HepG2 (cell line): ENCODE data around the gene RNF13. TPM values are rescaled to one million over a fixed set of nuclear protein-coding genes. Genes with fewer than 3 reads are reported as not detected.

Source experiments
- ATAC-seq: fragments of 200-7000 bp; cut with Tn5 transposase; 3 replicates; pipeline ENCODE4 v1.9.1; 2020; ENCODE audit warnings: mild to moderate bottlenecking, moderate library complexity
- BruUV-seq: library from RNA; stranded (reverse); fragments of 400-500 nt; replicated peaks from 2 replicates; lab custom pipeline; 2021; lab: Mats Ljungman, UMichigan
- CTCF ChIA-PET: fragments of 300-600 bp; formaldehyde crosslinking; extraction: SDS; loops from one replicate; lab custom pipeline; 2021; ENCODE audit warnings: low total read pairs, inconsistent platforms, low intra/inter-chr PET ratio; lab: Yijun Ruan, JAX
- POLR2A ChIA-PET: fragments of 350-600 bp; sonication (Branson Sonifier 250); formaldehyde crosslinking; loops from one replicate; lab custom pipeline; 2020; ENCODE audit warnings: antibody characterized with exemption, inconsistent platforms; lab: Yijun Ruan, JAX
- DNase-seq: peaks from one replicate; pipeline ENCODE4 v3.0.0-alpha.2; 2015; ENCODE audit warnings: low spot score
- FAIRE-seq: peaks from 3 replicates; lab custom pipeline; 2011; peaks lifted over from hg19 to GRCh38; lab: Jason Lieb, UNC
- H2AFZ ChIP-seq: one replicate; pipeline ENCODE4 v1.6.1; 2011; ENCODE audit warnings: low read length, inconsistent platforms
- H3K27ac ChIP-seq: fragments of 300-600 bp; 3 replicates; pipeline ENCODE4 v1.8.0; 2011; ENCODE audit warnings: mixed run types, mild to moderate bottlenecking, mixed read lengths, low read length, inconsistent platforms; ENCODE audit not compliant: insufficient read depth; ENCODE audit errors: extremely low read length
- H3K27me3 ChIP-seq, 2 experiments: fragments of 200-600 bp in 1 of 2; 2 replicates in 1 of 2; 3 replicates in 1 of 2; pipeline versions ENCODE4 v1.6.0 to v1.8.0; 2011; ENCODE audit warnings: low read length in 2 of 2, mild to moderate bottlenecking in 2 of 2, moderate library complexity in 2 of 2, inconsistent platforms in 1 of 2; ENCODE audit not compliant: insufficient read depth in 2 of 2, control insufficient read depth in 1 of 2
- H3K36me3 ChIP-seq, 2 experiments: fragments of 200-600 bp in 1 of 2; replicated peaks in 1 of 2; 2 replicates in 1 of 2; 3 replicates in 1 of 2; pipeline versions ENCODE4 v1.5.1 to v1.8.0; 2011; ENCODE audit warnings: low read length in 2 of 2, inconsistent platforms in 1 of 2; ENCODE audit not compliant: insufficient read depth in 2 of 2, control insufficient read depth in 1 of 2
- H3K4me1 ChIP-seq: 2 replicates; pipeline ENCODE4 v1.5.1; 2012; ENCODE audit warnings: low read length, inconsistent platforms; ENCODE audit not compliant: insufficient read depth
- H3K4me2 ChIP-seq: 2 replicates; pipeline ENCODE4 v1.6.0; 2011; ENCODE audit warnings: low read depth, low read length, inconsistent platforms
- H3K4me3 ChIP-seq, 3 experiments: fragments of 200-600 bp in 1 of 3; sonication (generic), shearing (Covaris generic) in 1 of 3; replicated peaks in 1 of 3; 2 replicates each; pipeline ENCODE4 v1.5.1; 2011 to 2016; ENCODE audit warnings: low read length in 3 of 3, inconsistent platforms in 2 of 3, low read depth in 2 of 3, mild to moderate bottlenecking in 2 of 3, control low read depth in 1 of 3, mixed read lengths in 1 of 3; ENCODE audit not compliant: insufficient read depth in 1 of 3
- H3K79me2 ChIP-seq: one replicate; pipeline ENCODE4 v1.6.1; 2011; ENCODE audit warnings: low read length, inconsistent platforms; ENCODE audit not compliant: insufficient read depth
- H3K9ac ChIP-seq: 2 replicates; pipeline ENCODE4 v1.6.0; 2011; ENCODE audit warnings: mild to moderate bottlenecking, low read depth, low read length, inconsistent platforms; ENCODE audit not compliant: insufficient read depth
- H3K9me3 ChIP-seq: 2 replicates; pipeline ENCODE4 v1.5.1; 2012; ENCODE audit warnings: mild to moderate bottlenecking, low read length
- H4K20me1 ChIP-seq: 2 replicates; pipeline ENCODE4 v1.6.0; 2011; ENCODE audit warnings: inconsistent platforms, mild to moderate bottlenecking, low read length, moderate library complexity; ENCODE audit not compliant: insufficient read depth
- AGO1 ChIP-seq: fragments of 200-400 bp; formaldehyde crosslinking; IDR thresholded peaks from 2 replicates; pipeline ENCODE4 v1.6.1; 2017; ENCODE audit warnings: mild to moderate bottlenecking, low read depth, low read length, moderate library complexity; ENCODE audit not compliant: poor library complexity, severe bottlenecking
- ARNTL ChIP-seq: sonication (generic); formaldehyde crosslinking; IDR thresholded peaks from 2 replicates; pipeline ENCODE4 v1.4.0; 2020; ENCODE audit warnings: mild to moderate bottlenecking, missing genetic modification reagents
- FOXA3 ChIP-seq: IDR thresholded peaks from 2 replicates; pipeline ENCODE4 v1.6.1; 2016; ENCODE audit warnings: missing genetic modification reagents, missing compliant biosample characterization
- HIVEP1 ChIP-seq: sonication (generic); formaldehyde crosslinking; IDR thresholded peaks from 2 replicates; pipeline ENCODE4 v1.4.0; 2020; ENCODE audit warnings: mild to moderate bottlenecking, missing genetic modification reagents
- JUNB ChIP-seq: sonication (generic); formaldehyde crosslinking; IDR thresholded peaks from 2 replicates; pipeline ENCODE4 v1.8.0; 2022; ENCODE audit warnings: missing genetic modification reagents, mild to moderate bottlenecking, borderline replicate concordance
- MBD4 ChIP-seq: IDR thresholded peaks from 2 replicates; pipeline ENCODE4 v1.6.1; 2012; ENCODE audit warnings: low read length, inconsistent platforms, borderline replicate concordance
- MED8 ChIP-seq: sonication (generic); formaldehyde crosslinking; IDR thresholded peaks from 2 replicates; pipeline ENCODE4 v1.8.1; 2023; ENCODE audit warnings: mild to moderate bottlenecking, missing genetic modification reagents; ENCODE audit not compliant: insufficient replicate concordance
- ZBTB21 ChIP-seq: sonication (generic); formaldehyde crosslinking; IDR thresholded peaks from 2 replicates; pipeline ENCODE4 v1.4.0; 2020; ENCODE audit warnings: missing genetic modification reagents
- ZBTB7B ChIP-seq: sonication (generic); formaldehyde crosslinking; IDR thresholded peaks from 2 replicates; pipeline ENCODE4 v1.4.0; 2020; ENCODE audit warnings: missing genetic modification reagents
- ZNF235 ChIP-seq: sonication (generic); formaldehyde crosslinking; IDR thresholded peaks from 2 replicates; pipeline ENCODE4 v1.8.1; 2023; ENCODE audit warnings: mild to moderate bottlenecking, missing genetic modification reagents, borderline replicate concordance
- ZNF589 ChIP-seq: sonication (generic); formaldehyde crosslinking; conservative IDR thresholded peaks from 2 replicates; pipeline ENCODE4 v1.8.0; 2022; ENCODE audit warnings: mild to moderate bottlenecking, moderate library complexity, missing genetic modification reagents
- ZSCAN21 ChIP-seq: sonication (generic); formaldehyde crosslinking; IDR thresholded peaks from 2 replicates; pipeline ENCODE4 v1.8.0; 2022; ENCODE audit warnings: mild to moderate bottlenecking, missing genetic modification reagents, moderate library complexity, borderline replicate concordance
- WGBS: methylation state at CpG from one replicate; pipeline ENCODE4 v1.1.6; 2017; ENCODE audit warnings: low lambda C conversion rate; 5-methylcytosine and 5-hydroxymethylcytosine counted together
- in situ Hi-C: cut with HindIII; loops from 2 replicates; pipeline ENCODE4 v1.10.0; 2017; ENCODE audit warnings: low pct_unique_long_range_greater_than_20kb; ENCODE audit not compliant: extremely low pct_ligation_motif_present
- intact Hi-C: fragments of 100-400 bp; cut with micrococcal nuclease; formaldehyde crosslinking; loops from one replicate; pipeline ENCODE4 v1.10.0; 2022; ENCODE audit not compliant: unreplicated experiment
- polyA plus RNA-seq, 8 experiments: library from polyadenylated mRNA; depleted of rRNA in 3 of 8; stranded (reverse) in 7 of 8; unstranded in 1 of 8; fragments of >200 nt; fragmentation: Illumina TruSeq in 4 of 8; extraction: Trizol in 4 of 8; gene quantifications; 2 replicates each; pipeline versions ENCODE4 v1.2.1 to v1.2.3, GENCODE V29; 2011 to 2016; ENCODE audit warnings: low read depth in 4 of 8, missing spikeins in 1 of 8, mixed read lengths in 1 of 8; ENCODE audit not compliant: insufficient read depth in 1 of 8
- total RNA-seq, 5 experiments: library from RNA; depleted of rRNA; stranded (reverse); fragments of >200 nt; fragmentation: Illumina TruSeq; extraction: Trizol; gene quantifications; 2 replicates each; pipeline ENCODE4 v1.2.3, GENCODE V29; 2016; ENCODE audit warnings: low read depth in 1 of 5
- TF ChIP-seq, protein P1 (sequence below): IDR thresholded peaks from 2 replicates; pipeline ENCODE4 v1.6.1; 2016; ENCODE audit warnings: low read depth, borderline replicate concordance

Gene RNF13
- total and polyA plus RNA-seq, 2 of the 13 experiments (the other 11 are each of a cell fraction or from before 2014, with no cell fraction given) = 39.8 to 46.0 TPM

DNA sequence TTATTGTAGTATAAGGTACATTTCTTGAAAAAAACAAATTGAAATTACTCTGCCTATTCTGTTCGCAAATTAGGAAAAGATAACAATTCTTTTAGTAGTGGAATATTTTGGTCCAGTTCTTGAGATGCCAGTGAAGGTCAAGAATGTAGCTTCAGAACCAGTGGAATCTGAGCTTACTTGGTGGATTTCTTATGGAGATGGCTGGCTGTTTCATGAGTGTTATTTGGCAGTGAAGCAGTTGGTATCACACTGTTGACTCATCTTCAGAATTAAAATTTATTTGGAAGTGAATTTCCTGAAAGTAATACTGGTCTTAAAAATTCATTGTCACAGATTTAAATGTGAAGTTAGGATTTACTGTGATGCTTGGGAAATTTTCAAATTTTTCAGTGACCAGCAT lies 19.1 kb downstream of the RNF13 start:
- Histone ChIP-seq H2AFZ (no peak overlapping the region), H4K20me1 (no peaks in the 10 kb centered on the region; the same call in 1 of the 2 replicates), H3K9ac (no peak overlapping the region), H3K4me1 (no peaks in the 10 kb centered on the region), H3K27me3 (no peaks in the 10 kb centered on the region), H3K27ac (no peak overlapping the region), H3K4me3 (no peak overlapping the region), H3K36me3 (no peaks in the 10 kb centered on the region), H3K4me2 (no peak overlapping the region), H3K79me2 (peaks cover 44% of the 10 kb centered on the region), H3K9me3 (peaks cover 58% of the 10 kb centered on the region)
- DNase-seq = no peak
- intact Hi-C loops (no loop called here), in situ Hi-C loops (no loop called here)
- POLR2A ChIA-PET = no interaction called here
- BruUV-seq = no TSS peak
- 91% methylated on average over 1 of the region's 1 CpG for WGBS
- FAIRE-seq = no peak
- no peak for TF ChIP-seq HIVEP1 (CRISPR knock-in tag)
- no peak for TF ChIP-seq ARNTL (CRISPR knock-in tag)
- TF ChIP-seq ZNF235 (CRISPR knock-in tag) = no peak
- TF ChIP-seq, protein P1, sequence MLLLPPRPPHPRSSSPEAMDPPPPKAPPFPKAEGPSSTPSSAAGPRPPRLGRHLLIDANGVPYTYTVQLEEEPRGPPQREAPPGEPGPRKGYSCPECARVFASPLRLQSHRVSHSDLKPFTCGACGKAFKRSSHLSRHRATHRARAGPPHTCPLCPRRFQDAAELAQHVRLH = no peak
- TF ChIP-seq ZBTB21 = no peak
- no peak for TF ChIP-seq FOXA3 (CRISPR knock-in tag)
- TF ChIP-seq MED8 (CRISPR knock-in tag) = no peak
- TF ChIP-seq ZBTB7B = no peak
- no peak for TF ChIP-seq ZSCAN21 (CRISPR knock-in tag)
- no peak for TF ChIP-seq AGO1
- TF ChIP-seq MBD4 = no peak
- TF ChIP-seq ZNF589 = no peak
- TF ChIP-seq JUNB (CRISPR knock-in tag) = no peak
- no peak for ATAC-seq
- CTCF ChIA-PET = no interaction called here
